Endothelial cell of umbilical vein (primary cell): ENCODE measurements around the gene ZNF839. TPM values are rescaled to one million over a fixed set of nuclear protein-coding genes. Genes with fewer than 3 reads are reported as not detected.

Source experiments
- BruUV-seq: library from RNA; stranded (reverse); fragments of 400-500 nt; replicated peaks from 2 replicates; lab custom pipeline; 2021; lab: Mats Ljungman, UMichigan
- CTCF ChIA-PET: fragments of 300-600, 350-600 bp; sonication (Branson Sonifier 250); formaldehyde crosslinking; loops from one replicate; lab custom pipeline; 2021; ENCODE audit warnings: antibody characterized with exemption, inconsistent platforms; lab: Charles Lee
- POLR2A ChIA-PET: fragments of 300-600, 350-600 bp; sonication (Branson Sonifier 250); formaldehyde crosslinking; loops from one replicate; lab custom pipeline; 2021; ENCODE audit warnings: antibody characterized with exemption, inconsistent platforms; lab: Charles Lee
- DNase-seq: peaks from one replicate; pipeline ENCODE4 v3.0.0-alpha.2; 2011; ENCODE audit warnings: low read depth, low spot score
- FAIRE-seq: peaks from 2 replicates; lab custom pipeline; 2011; peaks lifted over from hg19 to GRCh38; lab: Jason Lieb, UNC
- H2AFZ ChIP-seq: 2 replicates; pipeline ENCODE4 v1.6.0; 2012; ENCODE audit warnings: low read depth, low read length, control low read depth, inconsistent platforms
- H3K27ac ChIP-seq: 2 replicates; pipeline ENCODE4 v1.5.1; 2011; ENCODE audit warnings: low read depth, mild to moderate bottlenecking, control low read depth, low read length, moderate library complexity; ENCODE audit not compliant: insufficient read depth
- H3K27me3 ChIP-seq, 2 experiments: 2 replicates each; pipeline versions ENCODE4 v1.6.0 to v1.6.1; 2011; ENCODE audit warnings: low read length in 2 of 2, mixed read lengths in 1 of 2; ENCODE audit not compliant: control insufficient read depth in 2 of 2, insufficient read depth in 2 of 2
- H3K36me3 ChIP-seq, 2 experiments: 2 replicates in 1 of 2; 3 replicates in 1 of 2; pipeline ENCODE4 v1.5.1; 2011; ENCODE audit warnings: low read length in 2 of 2, mild to moderate bottlenecking in 1 of 2, moderate library complexity in 1 of 2; ENCODE audit not compliant: control insufficient read depth in 2 of 2, insufficient read depth in 2 of 2; ENCODE audit errors: extremely low read depth in 1 of 2
- H3K4me1 ChIP-seq: 3 replicates; pipeline ENCODE4 v1.5.1; 2011; ENCODE audit warnings: mild to moderate bottlenecking, low read length; ENCODE audit not compliant: control insufficient read depth, insufficient read depth; ENCODE audit errors: extremely low read depth
- H3K4me2 ChIP-seq: 2 replicates; pipeline ENCODE4 v1.6.1; 2011; ENCODE audit warnings: low read length, control low read depth, mixed read lengths; ENCODE audit not compliant: insufficient read depth
- H3K4me3 ChIP-seq, 3 experiments: fragments of 200-600 bp in 1 of 3; sonication (generic), shearing (Covaris generic) in 1 of 3; replicated peaks in 1 of 3; 2 replicates each; pipeline ENCODE4 v1.5.1; 2011 to 2016; ENCODE audit warnings: control low read depth in 3 of 3, low read length in 3 of 3, mild to moderate bottlenecking in 2 of 3, inconsistent platforms in 1 of 3, low read depth in 1 of 3, moderate library complexity in 1 of 3; ENCODE audit not compliant: insufficient read depth in 1 of 3
- H3K79me2 ChIP-seq: 2 replicates; pipeline ENCODE4 v1.6.0; 2012; ENCODE audit warnings: low read length, inconsistent platforms; ENCODE audit not compliant: control insufficient read depth, insufficient read depth
- H3K9ac ChIP-seq: replicated peaks from 2 replicates; pipeline ENCODE3; 2011; ENCODE audit warnings: low read length, control low read depth; ENCODE audit not compliant: insufficient read depth; ENCODE audit errors: extremely low read depth
- H3K9me1 ChIP-seq: replicated peaks from 3 replicates; pipeline ENCODE4 v1.6.0; 2011; ENCODE audit warnings: mild to moderate bottlenecking, low read length; ENCODE audit not compliant: control insufficient read depth, insufficient read depth; ENCODE audit errors: extremely low read depth
- H3K9me3 ChIP-seq: replicated peaks from 2 replicates; pipeline ENCODE4 v1.5.1; 2012; ENCODE audit warnings: low read length, inconsistent platforms; ENCODE audit not compliant: control insufficient read depth, insufficient read depth
- H4K20me1 ChIP-seq: replicated peaks from 2 replicates; pipeline ENCODE3; 2011; ENCODE audit warnings: mild to moderate bottlenecking, low read length; ENCODE audit not compliant: control insufficient read depth, insufficient read depth; ENCODE audit errors: extremely low read depth
- EZH2 ChIP-seq: IDR thresholded peaks from 2 replicates; pipeline ENCODE4 v1.6.1; 2012; ENCODE audit warnings: borderline replicate concordance, low read depth, mild to moderate bottlenecking, moderate library complexity, low read length, inconsistent platforms; ENCODE audit not compliant: severe bottlenecking
- FOS ChIP-seq: IDR thresholded peaks from 2 replicates; pipeline ENCODE4 v1.6.1; 2011; ENCODE audit warnings: mild to moderate bottlenecking, low read length, moderate library complexity, borderline replicate concordance; ENCODE audit not compliant: insufficient read depth
- GATA2 ChIP-seq: IDR thresholded peaks from 2 replicates; pipeline ENCODE4 v1.7.0; 2011; ENCODE audit warnings: low read depth, mild to moderate bottlenecking, moderate library complexity, mixed read lengths, low read length; ENCODE audit not compliant: insufficient read length, insufficient read depth
- JUN ChIP-seq: IDR thresholded peaks from 2 replicates; pipeline ENCODE4 v1.6.1; 2011; ENCODE audit warnings: borderline replicate concordance, low read depth; ENCODE audit not compliant: insufficient read length, insufficient read depth
- MYC ChIP-seq: IDR thresholded peaks from one replicate; pipeline ENCODE4 v1.6.1; 2011; ENCODE audit warnings: mild to moderate bottlenecking, low read depth, low read length
- POLR2A ChIP-seq: IDR thresholded peaks from 2 replicates; pipeline ENCODE4 v1.6.1; 2012; ENCODE audit warnings: low read depth, mild to moderate bottlenecking, control low read depth, low read length
- POLR2AphosphoS5 ChIP-seq: IDR thresholded peaks from 2 replicates; pipeline ENCODE4 v1.6.1; 2012; ENCODE audit warnings: low read depth, mild to moderate bottlenecking, control low read depth, low read length, moderate library complexity; ENCODE audit not compliant: insufficient read depth
- dilution Hi-C: fragments of 300-500 bp; cut with MboI; formaldehyde crosslinking; loops from one replicate; pipeline ENCODE4 v1.15.0; 2019; ENCODE audit warnings: low sequenced_read_pairs; ENCODE audit not compliant: extremely low pct_ligation_motif_present
- intact Hi-C: fragments of 100-400 bp; cut with micrococcal nuclease; formaldehyde crosslinking; loops from one replicate; pipeline ENCODE4 v1.10.0; 2022
- polyA plus RNA-seq, 4 experiments: library from polyadenylated mRNA; depleted of rRNA in 3 of 4; stranded (reverse) in 3 of 4; unstranded in 1 of 4; fragments of >200 nt; gene quantifications; 2 replicates each; pipeline versions ENCODE4 v1.2.1 to v1.2.3, GENCODE V29; 2011 to 2012; ENCODE audit warnings: missing spikeins in 1 of 4
- total RNA-seq: library from RNA; stranded (reverse); gene quantifications from 2 replicates; pipeline ENCODE4 v1.2.3, GENCODE V29; 2021
- TF ChIP-seq, protein P1 (sequence below): IDR thresholded peaks from 2 replicates; pipeline ENCODE4 v1.6.1; 2011; ENCODE audit not compliant: insufficient read depth, insufficient read length
- TF ChIP-seq, protein P2 (sequence below), 2 donors: IDR thresholded peaks; 1 replicate in 1 of 2; 2 replicates in 1 of 2; pipeline ENCODE4 v1.5.1; 2011; ENCODE audit warnings: low read length in 2 of 2, mild to moderate bottlenecking in 2 of 2, moderate library complexity in 2 of 2, control low read depth in 1 of 2, inconsistent platforms in 1 of 2, low read depth in 1 of 2; ENCODE audit not compliant: insufficient read depth in 1 of 2; ENCODE audit errors: extremely low read depth in 1 of 2

Gene ZNF839
- total and polyA plus RNA-seq, 2 donors (not counting 3 experiments of a cell fraction or from before 2014, with no cell fraction given): 9.8 to 12.5 TPM

GRCh38 chr14:102333795-102334705 is 14.5 kb downstream of the ZNF839 start:
- Histone ChIP-seq H3K27me3 (no peaks in the 10 kb centered on the region), H3K9me1 (no peaks in the 10 kb centered on the region), H3K9ac (no peak overlapping the region), H3K27ac (no peak overlapping the region), H3K4me2 (no peak overlapping the region), H3K4me3 (no peak overlapping the region), H3K36me3 (peaks cover 1 to 8% of the 10 kb centered on the region in 2 experiments), H4K20me1 (no peaks in the 10 kb centered on the region), H2AFZ (no peak overlapping the region), H3K4me1 (no peaks in the 10 kb centered on the region), H3K9me3 (no peaks in the 10 kb centered on the region), H3K79me2 (no peaks in the 10 kb centered on the region)
- intact Hi-C loops (no loop called here), dilution Hi-C loops (no loop called here)
- BruUV-seq: no TSS peak
- FAIRE-seq (no peak), DNase-seq (no peak)
- no peak for TF ChIP-seq FOS
- no peak for TF ChIP-seq GATA2
- TF ChIP-seq, protein P1, sequence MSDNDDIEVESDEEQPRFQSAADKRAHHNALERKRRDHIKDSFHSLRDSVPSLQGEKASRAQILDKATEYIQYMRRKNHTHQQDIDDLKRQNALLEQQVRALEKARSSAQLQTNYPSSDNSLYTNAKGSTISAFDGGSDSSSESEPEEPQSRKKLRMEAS: no peak
- TF ChIP-seq MYC: no peak
- TF ChIP-seq EZH2: no peak
- TF ChIP-seq, protein P2, sequence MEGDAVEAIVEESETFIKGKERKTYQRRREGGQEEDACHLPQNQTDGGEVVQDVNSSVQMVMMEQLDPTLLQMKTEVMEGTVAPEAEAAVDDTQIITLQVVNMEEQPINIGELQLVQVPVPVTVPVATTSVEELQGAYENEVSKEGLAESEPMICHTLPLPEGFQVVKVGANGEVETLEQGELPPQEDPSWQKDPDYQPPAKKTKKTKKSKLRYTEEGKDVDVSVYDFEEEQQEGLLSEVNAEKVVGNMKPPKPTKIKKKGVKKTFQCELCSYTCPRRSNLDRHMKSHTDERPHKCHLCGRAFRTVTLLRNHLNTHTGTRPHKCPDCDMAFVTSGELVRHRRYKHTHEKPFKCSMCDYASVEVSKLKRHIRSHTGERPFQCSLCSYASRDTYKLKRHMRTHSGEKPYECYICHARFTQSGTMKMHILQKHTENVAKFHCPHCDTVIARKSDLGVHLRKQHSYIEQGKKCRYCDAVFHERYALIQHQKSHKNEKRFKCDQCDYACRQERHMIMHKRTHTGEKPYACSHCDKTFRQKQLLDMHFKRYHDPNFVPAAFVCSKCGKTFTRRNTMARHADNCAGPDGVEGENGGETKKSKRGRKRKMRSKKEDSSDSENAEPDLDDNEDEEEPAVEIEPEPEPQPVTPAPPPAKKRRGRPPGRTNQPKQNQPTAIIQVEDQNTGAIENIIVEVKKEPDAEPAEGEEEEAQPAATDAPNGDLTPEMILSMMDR (IDR thresholded peaks at IDR 0.05; ENCODE audit: extremely low read depth in 1 of 2, insufficient read depth in 1 of 2, low read depth in 1 of 2, low read length in 2 of 2): no peak
- no peak for TF ChIP-seq POLR2A
- no peak for TF ChIP-seq JUN
- TF ChIP-seq POLR2AphosphoS5: no peak
- POLR2A ChIA-PET: no interaction called here
- CTCF ChIA-PET: interaction anchor here (0.6 to 1.3 kb wide), 3 partner anchors 17 to 228 kb away, joined by 3 to 4 read pairs (median 3); no protein-coding TSS in a partner anchor
